Testis (tissue), 2 donors: ENCODE measurements around the gene ATG5.

Source experiments
- POLR2A ChIP-seq: fragments of 450-650 bp; IDR thresholded peaks from one replicate; pipeline ENCODE4 v1.6.1; 2017; ENCODE audit warnings: antibody characterized with exemption, mild to moderate bottlenecking, moderate library complexity
- TF ChIP-seq, protein P1 (sequence below), 3 experiments: fragments of 450-650 bp in 2 of 3; fragments of 200-600 bp in 1 of 3; sonication (generic) in 1 of 3; IDR thresholded peaks; one replicate each; pipeline ENCODE4 v1.5.1; 2016 to 2019; ENCODE audit warnings: antibody characterized with exemption in 3 of 3, mild to moderate bottlenecking in 2 of 3, moderate library complexity in 1 of 3

DNA sequence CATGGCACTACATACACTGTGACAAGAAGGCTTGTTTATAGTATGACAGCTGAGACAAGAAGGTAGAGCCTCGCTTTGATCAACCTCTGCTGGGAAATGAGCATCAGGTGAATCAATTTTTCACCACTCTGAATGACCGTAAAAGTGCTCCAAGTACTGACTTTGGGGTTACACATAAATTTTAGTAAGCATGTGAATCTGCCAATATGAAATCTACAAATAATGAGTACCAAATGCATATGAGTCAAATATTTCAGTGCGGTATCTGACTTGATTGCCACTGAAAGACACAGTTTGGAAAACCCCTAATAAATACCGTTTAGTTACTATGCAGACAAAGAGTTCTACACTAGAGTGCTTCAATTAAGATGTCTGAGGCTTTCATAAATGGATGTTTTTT, 77.8 kb downstream of the ATG5 start:
- TF ChIP-seq, protein P1, sequence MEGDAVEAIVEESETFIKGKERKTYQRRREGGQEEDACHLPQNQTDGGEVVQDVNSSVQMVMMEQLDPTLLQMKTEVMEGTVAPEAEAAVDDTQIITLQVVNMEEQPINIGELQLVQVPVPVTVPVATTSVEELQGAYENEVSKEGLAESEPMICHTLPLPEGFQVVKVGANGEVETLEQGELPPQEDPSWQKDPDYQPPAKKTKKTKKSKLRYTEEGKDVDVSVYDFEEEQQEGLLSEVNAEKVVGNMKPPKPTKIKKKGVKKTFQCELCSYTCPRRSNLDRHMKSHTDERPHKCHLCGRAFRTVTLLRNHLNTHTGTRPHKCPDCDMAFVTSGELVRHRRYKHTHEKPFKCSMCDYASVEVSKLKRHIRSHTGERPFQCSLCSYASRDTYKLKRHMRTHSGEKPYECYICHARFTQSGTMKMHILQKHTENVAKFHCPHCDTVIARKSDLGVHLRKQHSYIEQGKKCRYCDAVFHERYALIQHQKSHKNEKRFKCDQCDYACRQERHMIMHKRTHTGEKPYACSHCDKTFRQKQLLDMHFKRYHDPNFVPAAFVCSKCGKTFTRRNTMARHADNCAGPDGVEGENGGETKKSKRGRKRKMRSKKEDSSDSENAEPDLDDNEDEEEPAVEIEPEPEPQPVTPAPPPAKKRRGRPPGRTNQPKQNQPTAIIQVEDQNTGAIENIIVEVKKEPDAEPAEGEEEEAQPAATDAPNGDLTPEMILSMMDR (IDR thresholded peaks at IDR 0.05), result no peak
- no peak for TF ChIP-seq POLR2A
